Measurements from ENCODE around the gene DHRS2. TPM values are rescaled to one million over a fixed set of nuclear protein-coding genes. Genes with fewer than 3 reads are reported as not detected.

Gene DHRS2
- total RNA-seq, 4 donors from 2014 or later: 0.12 TPM; not detected in 3

DNA sequence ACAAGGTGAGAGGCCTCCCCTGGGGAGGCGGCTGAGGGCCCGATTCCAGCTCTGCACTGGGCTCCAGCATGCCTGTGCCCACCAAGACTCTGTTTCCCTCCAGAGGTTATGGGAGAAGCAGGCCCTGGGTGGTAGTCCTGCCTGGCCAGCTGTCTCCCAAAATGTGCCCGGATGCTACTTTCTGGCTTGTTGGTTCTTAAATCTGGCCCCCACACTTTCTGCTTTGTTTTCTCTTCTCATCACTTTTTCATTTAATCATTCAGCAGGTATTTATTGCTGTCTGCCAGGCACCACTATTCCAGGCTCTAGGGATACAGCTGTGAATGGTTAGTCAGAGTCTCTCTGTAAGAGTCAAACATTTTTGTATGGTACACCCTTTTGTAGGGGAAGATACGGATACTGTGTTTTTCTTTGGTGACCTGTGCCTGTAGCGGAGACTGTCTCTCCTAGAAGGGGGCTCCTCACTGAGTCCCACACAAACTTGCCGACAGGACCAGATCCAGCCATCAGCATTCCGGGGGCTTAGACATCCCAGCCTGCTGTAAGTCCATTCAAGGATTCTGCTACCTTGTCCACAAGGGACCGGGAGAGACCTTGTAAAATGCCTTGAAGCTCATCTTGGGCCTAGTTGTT is 3.8 kb downstream of the DHRS2 start:
- WGBS, 2 donors (ENCODE audit: low coverage in 1 of 2): 71% methylated on average over 2 to 5 of the region's 8 CpGs
- Histone ChIP-seq H3K27ac (peak overlapping the region in 1 of 4 donors; percentile 26), H3K4me3 (no peak overlapping the region), H3K36me3 (no peaks in the 10 kb centered on the region), H3K4me1 (peaks cover 0 to 22% (median 5%) of the 10 kb centered on the region in 3 donors), H3K27me3 (no peaks in the 10 kb centered on the region), H3K9me3 (no peaks in the 10 kb centered on the region)
- TF ChIP-seq EP300 (IDR thresholded peaks at IDR 0.05): no peak
- no peak for TF ChIP-seq POLR2A (IDR thresholded peaks at IDR 0.05)
- TF ChIP-seq, protein P1, sequence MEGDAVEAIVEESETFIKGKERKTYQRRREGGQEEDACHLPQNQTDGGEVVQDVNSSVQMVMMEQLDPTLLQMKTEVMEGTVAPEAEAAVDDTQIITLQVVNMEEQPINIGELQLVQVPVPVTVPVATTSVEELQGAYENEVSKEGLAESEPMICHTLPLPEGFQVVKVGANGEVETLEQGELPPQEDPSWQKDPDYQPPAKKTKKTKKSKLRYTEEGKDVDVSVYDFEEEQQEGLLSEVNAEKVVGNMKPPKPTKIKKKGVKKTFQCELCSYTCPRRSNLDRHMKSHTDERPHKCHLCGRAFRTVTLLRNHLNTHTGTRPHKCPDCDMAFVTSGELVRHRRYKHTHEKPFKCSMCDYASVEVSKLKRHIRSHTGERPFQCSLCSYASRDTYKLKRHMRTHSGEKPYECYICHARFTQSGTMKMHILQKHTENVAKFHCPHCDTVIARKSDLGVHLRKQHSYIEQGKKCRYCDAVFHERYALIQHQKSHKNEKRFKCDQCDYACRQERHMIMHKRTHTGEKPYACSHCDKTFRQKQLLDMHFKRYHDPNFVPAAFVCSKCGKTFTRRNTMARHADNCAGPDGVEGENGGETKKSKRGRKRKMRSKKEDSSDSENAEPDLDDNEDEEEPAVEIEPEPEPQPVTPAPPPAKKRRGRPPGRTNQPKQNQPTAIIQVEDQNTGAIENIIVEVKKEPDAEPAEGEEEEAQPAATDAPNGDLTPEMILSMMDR (IDR thresholded peaks at IDR 0.05): no peak
- no peak for TF ChIP-seq POLR2AphosphoS5 (IDR thresholded peaks at IDR 0.05)
- ATAC-seq: no peak

DNA sequence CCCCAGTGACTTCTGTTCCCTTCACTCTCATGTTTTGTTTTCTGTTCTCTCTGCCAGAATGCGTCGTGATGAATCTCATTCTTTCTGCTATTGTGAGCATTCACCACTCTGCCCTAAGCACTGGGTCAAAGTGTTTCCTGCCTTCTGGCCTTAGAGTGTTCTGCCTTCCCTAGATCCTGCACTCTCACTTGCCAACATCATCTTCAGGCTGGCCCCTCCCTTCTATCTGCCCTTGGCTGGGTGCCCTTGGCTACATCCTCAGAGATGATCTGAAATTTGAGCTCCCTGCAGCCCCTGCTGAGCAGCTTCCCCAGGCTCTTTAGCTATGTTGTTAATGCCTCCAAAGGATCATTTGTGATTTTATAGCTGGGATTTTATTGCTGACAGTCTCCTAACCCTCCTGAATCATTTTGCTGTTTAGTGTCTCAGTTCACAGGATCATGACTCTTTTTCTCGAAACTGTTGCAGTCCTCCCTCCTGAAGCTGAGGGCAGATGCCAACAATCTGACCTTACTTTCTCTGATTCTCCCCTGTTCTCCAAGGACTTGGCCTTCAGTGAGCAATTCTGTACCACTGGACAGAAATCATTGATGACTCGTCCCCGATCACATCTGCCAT is 4.5 kb downstream of the DHRS2 start:
- peak; percentile 60 for ATAC-seq
- Histone ChIP-seq H3K27ac (peak overlapping the region in 2 of 4 donors; percentile 10 to 26), H3K4me3 (no peak overlapping the region), H3K36me3 (no peaks in the 10 kb centered on the region), H3K9me3 (no peaks in the 10 kb centered on the region), H3K4me1 (peaks cover 0 to 22% (median 5%) of the 10 kb centered on the region in 3 donors), H3K27me3 (no peaks in the 10 kb centered on the region)
- TF ChIP-seq EP300 (IDR thresholded peaks at IDR 0.05): no peak
- no peak for TF ChIP-seq POLR2AphosphoS5 (IDR thresholded peaks at IDR 0.05)
- no peak for TF ChIP-seq POLR2A (IDR thresholded peaks at IDR 0.05)
- TF ChIP-seq, protein P1 (IDR thresholded peaks at IDR 0.05): no peak
- 33 to 42% methylated on average over 4 to 5 of the region's 5 CpGs for WGBS, 2 donors (ENCODE audit: low coverage in 1 of 2)

DNA sequence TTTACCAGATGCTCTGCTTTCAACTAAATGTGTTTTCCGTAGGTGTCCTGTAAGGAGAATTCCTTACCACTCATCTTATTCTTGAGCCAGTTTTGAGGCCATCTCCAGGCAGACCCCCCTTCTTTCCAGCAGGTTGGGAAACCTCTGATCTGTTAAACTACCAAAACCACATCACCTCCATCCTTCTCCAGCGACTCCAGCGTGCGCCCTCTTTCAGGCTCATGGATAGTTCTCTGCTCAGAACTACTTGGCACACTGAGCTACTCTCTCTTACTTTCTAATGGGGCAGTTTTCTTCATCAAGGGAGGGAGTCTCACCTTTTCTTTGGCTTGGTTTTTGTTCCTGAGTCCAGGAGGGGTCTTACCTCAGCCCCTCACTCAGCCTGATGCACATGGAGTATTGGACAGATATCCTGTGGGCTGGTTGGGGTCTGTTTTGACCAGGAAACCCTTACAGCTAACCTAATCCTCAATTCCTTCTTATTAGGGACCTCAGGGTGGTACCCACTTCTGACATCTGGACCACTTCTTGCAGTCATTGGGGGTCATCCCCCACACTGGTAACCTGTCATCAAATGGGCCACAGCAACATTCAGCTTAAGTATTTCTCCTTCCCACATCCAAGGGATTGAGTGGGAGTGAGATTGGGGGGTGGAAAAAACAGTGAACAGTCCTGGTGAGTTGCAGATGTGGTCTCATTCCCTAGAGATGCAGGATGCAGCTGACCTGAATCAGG is 5.2 kb downstream of the DHRS2 start:
- Histone ChIP-seq H3K4me3 (no peak overlapping the region), H3K27ac (peak overlapping the region in 2 of 4 donors; percentile 3 to 10)

DNA sequence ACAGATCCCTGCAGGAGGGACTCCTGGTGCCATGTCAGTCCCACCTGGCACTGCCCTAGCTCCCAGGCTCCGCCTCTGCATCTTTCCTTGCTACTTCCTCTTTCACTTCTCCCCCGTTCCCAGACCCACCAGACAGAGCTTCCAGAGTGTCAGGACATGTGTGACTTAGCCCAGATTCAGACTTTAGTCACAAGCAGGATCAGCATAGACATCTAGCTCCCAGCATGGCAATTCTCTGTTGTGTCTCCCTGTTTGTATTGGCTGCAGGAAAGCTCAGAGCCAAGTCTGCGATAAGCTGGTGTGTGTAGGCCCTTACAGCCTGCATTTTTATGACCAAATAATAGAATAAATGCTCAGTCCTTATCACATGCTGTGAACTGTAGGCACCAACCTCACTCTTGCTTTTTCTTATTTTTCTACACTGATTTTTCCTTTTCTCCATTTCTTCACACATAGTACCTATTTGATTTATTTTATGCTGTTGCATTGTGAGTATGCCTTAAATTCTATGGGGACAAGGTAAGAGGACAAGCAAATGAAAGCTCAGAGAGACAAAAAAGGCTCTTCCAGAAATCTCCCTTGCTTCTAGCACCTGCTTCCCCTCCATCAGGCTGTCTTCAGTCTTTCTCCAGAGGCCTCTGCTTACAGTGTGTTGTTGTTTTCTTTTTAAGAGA is 5.9 kb downstream of the DHRS2 start:
- H3K27ac ChIP-seq: no peak overlapping the region
- 72 to 83% methylated on average over 2 to 3 of the region's 3 CpGs for WGBS, 2 donors (ENCODE audit: low coverage in 1 of 2)

More for the DNA sequence above, 5.2 kb downstream of the DHRS2 start:
- TF ChIP-seq POLR2A (IDR thresholded peaks at IDR 0.05) (no peak), EP300 (IDR thresholded peaks at IDR 0.05) (no peak), POLR2AphosphoS5 (IDR thresholded peaks at IDR 0.05) (no peak)
- TF ChIP-seq, protein P1 (IDR thresholded peaks at IDR 0.05): no peak
- Histone ChIP-seq H3K4me1 (peaks cover 0 to 22% (median 5%) of the 10 kb centered on the region in 3 donors), H3K36me3 (no peaks in the 10 kb centered on the region), H3K9me3 (no peaks in the 10 kb centered on the region), H3K27me3 (no peaks in the 10 kb centered on the region)
- WGBS, 2 donors (ENCODE audit: low coverage in 1 of 2): 83 to 85% methylated on average over 1 to 4 of the region's 4 CpGs
- no peak for ATAC-seq

More for the DNA sequence above, 5.9 kb downstream of the DHRS2 start:
- H3K4me3 ChIP-seq: no peak overlapping the region
- no peaks in the 10 kb centered on the region for H3K36me3 ChIP-seq
- H3K27me3 ChIP-seq: no peaks in the 10 kb centered on the region
- no peak for ATAC-seq
- H3K9me3 ChIP-seq: no peaks in the 10 kb centered on the region
- H3K4me1 ChIP-seq: peaks cover 0 to 22% (median 5%) of the 10 kb centered on the region in 3 donors
- no peak for TF ChIP-seq EP300 (IDR thresholded peaks at IDR 0.05)
- no peak for TF ChIP-seq POLR2AphosphoS5 (IDR thresholded peaks at IDR 0.05)
- no peak for TF ChIP-seq POLR2A (IDR thresholded peaks at IDR 0.05)
- TF ChIP-seq, protein P1 (IDR thresholded peaks at IDR 0.05): no peak
